CD8-positive, alpha-beta memory T cell (primary cell): ENCODE results near the gene ARHGAP30. TPM values are rescaled to one million over a fixed set of nuclear protein-coding genes. Genes with fewer than 3 reads are reported as not detected.

ENCODE experiments used
- CTCF ChIA-PET: fragments of 350-600 bp; sonication (Branson Sonifier 250); formaldehyde crosslinking; loops from one replicate; lab custom pipeline; 2021; ENCODE audit warnings: antibody characterized with exemption; lab: Charles Lee
- POLR2A ChIA-PET: fragments of 350-600 bp; sonication (Branson Sonifier 250); formaldehyde crosslinking; loops from one replicate; lab custom pipeline; 2021; ENCODE audit warnings: antibody characterized with exemption; lab: Charles Lee
- DNase-seq, 5 donors: peaks; one replicate each; pipeline versions ENCODE4 v3.0.0 to v3.0.0-alpha.2; 2020 to 2022; ENCODE audit warnings: mixed read lengths in 1 of 5
- H3K27ac ChIP-seq: one replicate; pipeline ENCODE4 v1.7.0; 2013; ENCODE audit warnings: low read depth, mild to moderate bottlenecking, low read length, moderate library complexity
- H3K27me3 ChIP-seq: 2 replicates; pipeline ENCODE4 v1.7.0; 2013; ENCODE audit warnings: low read length, mild to moderate bottlenecking; ENCODE audit not compliant: insufficient read depth, poor library complexity, severe bottlenecking
- H3K36me3 ChIP-seq: 2 replicates; pipeline ENCODE4 v1.7.0; 2013; ENCODE audit warnings: mild to moderate bottlenecking, low read length, moderate library complexity; ENCODE audit not compliant: insufficient read depth
- H3K4me1 ChIP-seq: 2 replicates; pipeline ENCODE4 v1.7.0; 2013; ENCODE audit warnings: mild to moderate bottlenecking, low read length, moderate library complexity; ENCODE audit not compliant: insufficient read depth
- H3K4me3 ChIP-seq: 2 replicates; pipeline ENCODE4 v1.7.0; 2013; ENCODE audit warnings: mild to moderate bottlenecking, low read length
- H3K9me3 ChIP-seq: 2 replicates; pipeline ENCODE4 v1.7.0; 2013; ENCODE audit warnings: mild to moderate bottlenecking, low read length
- H3K27ac Mint-ChIP-seq, 8 donors: one replicate each; pipeline ENCODE4 v1.8.0; 2020 to 2021; ENCODE audit warnings: mixed read lengths in 8 of 8, mild to moderate bottlenecking in 6 of 8, inconsistent platforms in 3 of 8, moderate library complexity in 3 of 8
- H3K27me3 Mint-ChIP-seq, 2 donors: one replicate each; pipeline ENCODE4 v1.8.0; 2020 to 2021; ENCODE audit warnings: mixed read lengths in 2 of 2, mild to moderate bottlenecking in 1 of 2, moderate library complexity in 1 of 2
- H3K36me3 Mint-ChIP-seq, 3 donors: one replicate each; pipeline ENCODE4 v1.8.0; 2020 to 2021; ENCODE audit warnings: mixed read lengths in 3 of 3, inconsistent platforms in 1 of 3, mild to moderate bottlenecking in 1 of 3
- H3K4me1 Mint-ChIP-seq, 3 donors: one replicate each; pipeline ENCODE4 v1.8.0; 2020 to 2021; ENCODE audit warnings: mixed read lengths in 3 of 3, inconsistent platforms in 1 of 3, mild to moderate bottlenecking in 1 of 3
- H3K4me3 Mint-ChIP-seq, 7 donors: one replicate each; pipeline ENCODE4 v1.8.0; 2020 to 2021; ENCODE audit warnings: mixed read lengths in 7 of 7, mild to moderate bottlenecking in 6 of 7, moderate library complexity in 4 of 7, inconsistent platforms in 2 of 7
- H3K9me3 Mint-ChIP-seq, 5 donors: one replicate each; pipeline ENCODE4 v1.8.0; 2020 to 2022; ENCODE audit warnings: mixed read lengths in 5 of 5, mild to moderate bottlenecking in 3 of 5, moderate library complexity in 2 of 5, inconsistent platforms in 1 of 5
- polyA plus RNA-seq: library from polyadenylated mRNA; unstranded; fragments of 300-500 nt; fragmentation: Illumina TruSeq; gene quantifications from one replicate; pipeline ENCODE4 v1.2.3, GENCODE V29; 2021
- total RNA-seq, 2 experiments: library from RNA; stranded (reverse); gene quantifications; one replicate each; pipeline ENCODE4 v1.2.3, GENCODE V29; 2021

ARHGAP30 gene
- total and polyA plus RNA-seq, 3 experiments from 2014 or later: 147 to 213 (median 149) TPM

DNA sequence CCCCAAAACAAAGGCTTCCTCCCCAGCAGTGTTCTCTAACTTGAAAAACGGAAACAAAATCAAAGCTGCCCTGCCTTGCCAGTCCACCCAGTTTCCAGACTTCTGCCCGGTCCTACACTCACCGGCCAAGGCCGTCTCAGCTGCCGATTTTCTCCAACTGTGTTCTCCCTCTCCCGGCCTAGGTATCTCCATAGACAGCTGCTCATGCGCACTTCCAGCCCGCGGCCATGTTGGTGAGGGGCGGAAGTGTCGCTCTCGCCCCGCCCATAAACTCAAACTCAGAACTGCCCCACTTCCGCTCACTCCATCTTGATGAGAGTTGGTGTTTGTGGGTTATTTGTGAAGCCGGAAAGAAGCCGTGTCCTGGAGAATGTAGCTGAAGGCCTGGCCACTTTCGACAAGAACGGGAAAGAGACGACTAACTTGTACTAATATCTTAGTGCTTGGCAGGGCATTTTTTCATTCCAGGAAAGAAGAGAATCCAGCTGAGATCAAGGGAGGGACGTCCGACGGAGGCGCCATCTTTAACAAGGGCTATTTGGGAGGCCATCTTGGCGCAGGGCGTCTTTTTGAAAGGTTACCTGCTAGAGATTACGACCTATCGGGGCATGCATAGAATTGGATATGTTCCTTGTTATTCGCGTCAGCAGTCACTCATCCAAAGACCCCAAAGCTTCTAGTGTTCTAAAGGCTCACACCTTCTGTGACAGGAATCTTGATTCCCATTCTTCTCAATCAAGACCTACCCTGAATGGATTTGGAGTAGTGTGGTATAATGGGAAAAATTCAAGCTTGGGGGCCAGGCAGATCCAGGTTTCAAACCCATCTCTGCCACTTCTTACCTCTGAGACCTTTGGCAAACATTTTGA lies 23.7 kb downstream of the ARHGAP30 start, which contains the start of gene USF1:
TSS of gene USF1 (minus strand) at position 242 of the 869 bp plus-strand sequence. CDS start 2,702 bp downstream, outside the sequence.
- peak within 1 kb of the TSS; percentile 94 for H3K27ac ChIP-seq
- DNase-seq: peak; percentile 85 to 96 (median 93)
- Mint-ChIP-seq H3K36me3 (peaks cover 10 to 80% (median 20%) of the 10 kb centered on the region in 3 donors), H3K4me1 (peaks cover 32 to 62% (median 49%) of the 10 kb centered on the region in 3 donors), H3K9me3 (no peaks in the 10 kb centered on the region), H3K4me3 (peak within 1 kb of the TSS; percentile 88 to 97 (median 92)), H3K27me3 (no peaks in the 10 kb centered on the region), H3K27ac (peak within 1 kb of the TSS; percentile 89 to 100 (median 99))
- peak within 1 kb of the TSS; percentile 99 for H3K4me3 ChIP-seq
- POLR2A ChIA-PET: interaction anchor here (0.6 to 5.0 kb wide), 17 partner anchors 7 to 268 kb away, joined by 3 to 81 read pairs (median 5); partner anchors contain the start of genes ARHGAP30, DEDD, F11R and KLHDC9
- CTCF ChIA-PET: interaction anchor here (0.7 to 4.4 kb wide), 15 partner anchors 8 to 209 kb away, joined by 3 to 61 read pairs (median 4); partner anchors contain the start of genes ARHGAP30, F11R, KLHDC9 and NIT1
- no peaks in the 10 kb centered on the region for H3K9me3 ChIP-seq
- no peaks in the 10 kb centered on the region for H3K27me3 ChIP-seq
- peaks cover 49% of the 10 kb centered on the region for H3K36me3 ChIP-seq
- peaks cover 23% of the 10 kb centered on the region for H3K4me1 ChIP-seq

GRCh38 chr1:161044908-161045735 lies 24.6 kb downstream of the ARHGAP30 start:
- H3K4me1 Mint-ChIP-seq: peaks cover 32 to 62% (median 49%) of the 10 kb centered on the region in 3 donors
- CTCF ChIA-PET: interaction anchor here (0.9 to 4.4 kb wide), 16 partner anchors 7 to 208 kb away, joined by 3 to 61 read pairs (median 4); partner anchors contain the start of genes ARHGAP30, F11R, KLHDC9 and NIT1
- H3K4me3 Mint-ChIP-seq: peak overlapping the region; percentile 88 to 97 (median 92)
- Histone ChIP-seq H3K4me3 (peak overlapping the region; percentile 99), H3K27me3 (no peaks in the 10 kb centered on the region), H3K36me3 (peaks cover 50% of the 10 kb centered on the region), H3K4me1 (peaks cover 23% of the 10 kb centered on the region), H3K9me3 (no peaks in the 10 kb centered on the region), H3K27ac (peak overlapping the region; percentile 94)
- H3K27me3 Mint-ChIP-seq: no peaks in the 10 kb centered on the region
- peaks cover 7 to 84% (median 22%) of the 10 kb centered on the region in 3 donors for H3K36me3 Mint-ChIP-seq
- H3K27ac Mint-ChIP-seq: peak overlapping the region; percentile 89 to 100 (median 99)
- POLR2A ChIA-PET: interaction anchor here (0.6 to 5.0 kb wide), 17 partner anchors 7 to 694 kb away, joined by 3 to 81 read pairs (median 5); partner anchors contain the start of genes ARHGAP30, DEDD, F11R and KLHDC9
- peak; percentile 49 to 80 (median 72) for DNase-seq
- H3K9me3 Mint-ChIP-seq: no peaks in the 10 kb centered on the region

- H3K27ac ChIP-seq: peak overlapping the region; percentile 94
- Mint-ChIP-seq H3K27ac (peak overlapping the region; percentile 89 to 99 (median 98)), H3K27me3 (no peaks in the 10 kb centered on the region), H3K9me3 (no peaks in the 10 kb centered on the region), H3K4me3 (peak overlapping the region; percentile 88 to 97 (median 92)), H3K36me3 (peaks cover 7 to 84% (median 22%) of the 10 kb centered on the region in 3 donors), H3K4me1 (peaks cover 33 to 68% (median 52%) of the 10 kb centered on the region in 3 donors)
- peak in 2 of 5 donors; percentile 41 to 63 for DNase-seq
- H3K36me3 ChIP-seq: peaks cover 50% of the 10 kb centered on the region
- H3K27me3 ChIP-seq: no peaks in the 10 kb centered on the region
- ChIA-PET POLR2A (interaction anchor here (0.9 to 5.0 kb wide), 8 partner anchors 10 to 88 kb away, joined by 4 to 81 read pairs (median 16); partner anchors contain the start of genes ARHGAP30, DEDD, F11R and KLHDC9), CTCF (interaction anchor here (1.1 to 4.4 kb wide), 9 partner anchors 16 to 109 kb away, joined by 3 to 61 read pairs (median 6); partner anchors contain the start of genes ARHGAP30, KLHDC9, NIT1 and PFDN2)
- H3K4me3 ChIP-seq: peak overlapping the region; percentile 99
- H3K4me1 ChIP-seq: peaks cover 28% of the 10 kb centered on the region
- H3K9me3 ChIP-seq: no peaks in the 10 kb centered on the region
Measured at GRCh38 chr1:161044535-161044907, 25.2 kb downstream of the ARHGAP30 start.

DNA sequence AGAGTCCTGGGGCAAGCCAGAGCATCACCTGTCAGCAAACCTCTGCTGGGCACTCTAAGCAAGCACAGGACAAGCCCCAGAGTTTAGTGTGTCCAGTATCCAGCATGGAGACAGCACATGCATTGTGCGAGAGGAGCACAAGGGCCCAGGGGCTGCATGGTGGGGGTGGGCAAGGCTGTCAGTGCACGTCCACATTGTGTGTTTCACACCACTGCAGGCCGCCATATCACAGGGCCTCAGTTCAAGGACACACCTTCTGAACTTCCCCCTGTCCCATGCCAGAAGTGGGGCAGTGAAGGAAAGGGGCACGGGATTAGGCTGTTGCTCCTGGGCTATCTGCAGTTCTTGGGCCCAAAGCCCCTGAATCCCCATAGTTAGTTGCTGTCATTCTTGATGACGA lies 30.1 kb downstream of the ARHGAP30 start:
- no peaks in the 10 kb centered on the region for H3K9me3 ChIP-seq
- peaks cover 39% of the 10 kb centered on the region for H3K36me3 ChIP-seq
- H3K4me3 Mint-ChIP-seq: peak overlapping the region; percentile 69 to 94 (median 88)
- no peaks in the 10 kb centered on the region for H3K9me3 Mint-ChIP-seq
- ChIA-PET CTCF (interaction anchor here (0.8 to 8.6 kb wide), 14 partner anchors 11 to 127 kb away, joined by 3 to 83 read pairs (median 4); partner anchors contain the start of genes ARHGAP30, DEDD, F11R and KLHDC9), POLR2A (interaction anchor here (0.6 to 2.2 kb wide), 10 partner anchors 7 to 496 kb away, joined by 3 to 20 read pairs (median 6); partner anchors contain the start of genes ARHGAP30, F11R, KLHDC9 and USF1)
- peak overlapping the region; percentile 81 to 93 (median 87) for H3K27ac Mint-ChIP-seq
- peaks cover 7 to 51% (median 19%) of the 10 kb centered on the region in 3 donors for H3K36me3 Mint-ChIP-seq
- DNase-seq: no peak
- peaks cover 37% of the 10 kb centered on the region for H3K4me1 ChIP-seq
- H3K4me1 Mint-ChIP-seq: peaks cover 29 to 65% (median 44%) of the 10 kb centered on the region in 3 donors
- H3K27me3 Mint-ChIP-seq: no peaks in the 10 kb centered on the region
- H3K27ac ChIP-seq: no peak overlapping the region
- no peaks in the 10 kb centered on the region for H3K27me3 ChIP-seq
- H3K4me3 ChIP-seq: no peak overlapping the region

GRCh38 chr1:161039154-161039545 lies 30.5 kb downstream of the ARHGAP30 start:
- no peak for DNase-seq
- Histone ChIP-seq H3K4me3 (peak overlapping the region; percentile 67), H3K27me3 (no peaks in the 10 kb centered on the region), H3K4me1 (peaks cover 34% of the 10 kb centered on the region), H3K36me3 (peaks cover 39% of the 10 kb centered on the region), H3K9me3 (no peaks in the 10 kb centered on the region), H3K27ac (no peak overlapping the region)
- ChIA-PET CTCF (interaction anchor here (0.6 to 8.6 kb wide), 14 partner anchors 11 to 127 kb away, joined by 3 to 83 read pairs (median 4); partner anchors contain the start of genes ARHGAP30, DEDD, F11R and KLHDC9), POLR2A (interaction anchor here (0.6 to 2.2 kb wide), 14 partner anchors 8 to 495 kb away, joined by 3 to 20 read pairs (median 6); partner anchors contain the start of genes ARHGAP30, F11R, KLHDC9 and USF1)
- Mint-ChIP-seq H3K9me3 (no peaks in the 10 kb centered on the region), H3K36me3 (peaks cover 7 to 48% (median 18%) of the 10 kb centered on the region in 3 donors), H3K4me1 (peaks cover 25 to 62% (median 40%) of the 10 kb centered on the region in 3 donors), H3K27me3 (no peaks in the 10 kb centered on the region), H3K4me3 (peak overlapping the region; percentile 88 to 94 (median 91)), H3K27ac (peak overlapping the region; percentile 92 to 98 (median 95))

DNA sequence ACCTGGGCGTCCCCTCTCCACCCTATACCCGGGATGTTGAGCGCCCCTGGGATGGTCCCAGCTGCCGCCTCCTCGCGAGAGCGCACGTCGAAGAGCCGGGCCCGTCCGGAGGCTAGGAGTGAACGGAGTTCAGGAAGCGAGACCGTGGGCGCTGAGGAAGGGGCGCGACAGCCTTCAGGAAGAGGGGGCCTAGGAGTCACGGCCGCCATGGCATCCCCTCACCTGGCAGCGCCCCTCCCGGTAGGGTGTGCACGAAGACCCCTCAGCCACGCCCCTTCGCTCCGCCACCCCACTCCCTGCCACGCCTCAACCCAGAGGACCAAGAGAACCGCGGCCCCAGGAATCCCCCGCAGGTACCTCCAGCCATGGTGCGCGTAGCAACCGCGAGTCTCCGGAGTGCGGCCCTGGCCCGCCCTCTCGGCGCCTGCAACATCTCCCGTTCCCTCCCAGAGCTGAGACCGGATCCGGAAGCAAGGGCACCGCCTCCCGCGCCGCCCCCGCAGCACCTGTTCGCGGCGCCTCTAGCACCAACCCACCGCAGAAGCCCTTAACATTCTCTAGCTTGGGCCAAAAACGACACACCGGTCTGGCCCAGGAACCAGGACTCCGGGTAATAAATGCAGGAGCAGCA lies 31.1 kb downstream of the ARHGAP30 start, which contains the start of gene TSTD1:
TSS of gene TSTD1 (minus strand) at position 442 of the 631 bp plus-strand sequence. CDS start at position 367, 75 bp downstream.
- ChIA-PET CTCF (interaction anchor here (0.6 to 8.6 kb wide), 14 partner anchors 10 to 94 kb away, joined by 3 to 83 read pairs (median 4); partner anchors contain the start of genes ARHGAP30, DEDD, F11R and KLHDC9), POLR2A (interaction anchor here (0.6 to 2.2 kb wide), 12 partner anchors 8 to 147 kb away, joined by 3 to 20 read pairs (median 7); partner anchors contain the start of genes ARHGAP30, DEDD, F11R and KLHDC9)
- Mint-ChIP-seq H3K27ac (peak within 1 kb of the TSS; percentile 92 to 98 (median 95)), H3K36me3 (peaks cover 7 to 48% (median 18%) of the 10 kb centered on the region in 3 donors), H3K9me3 (no peaks in the 10 kb centered on the region), H3K27me3 (no peaks in the 10 kb centered on the region), H3K4me3 (peak within 1 kb of the TSS; percentile 88 to 94 (median 91)), H3K4me1 (peaks cover 23 to 59% (median 38%) of the 10 kb centered on the region in 3 donors)
- Histone ChIP-seq H3K4me3 (peak within 1 kb of the TSS; percentile 67), H3K9me3 (no peaks in the 10 kb centered on the region), H3K27ac (peak within 1 kb of the TSS; percentile 64), H3K27me3 (no peaks in the 10 kb centered on the region), H3K4me1 (peaks cover 32% of the 10 kb centered on the region), H3K36me3 (peaks cover 39% of the 10 kb centered on the region)
- peak; percentile 81 to 92 (median 90) for DNase-seq
